HL-60 (cell line): Measurements from ENCODE around the gene TNFRSF9.

Experiments used
- GABPA ChIP-seq: IDR thresholded peaks from 2 replicates; pipeline ENCODE4 v1.6.1; 2012; ENCODE audit warnings: low read depth
- POLR2AphosphoS5 ChIP-seq: IDR thresholded peaks from 2 replicates; pipeline ENCODE4 v1.6.1; 2012; ENCODE audit warnings: low read depth
- REST ChIP-seq: IDR thresholded peaks from 2 replicates; pipeline ENCODE4 v1.6.1; 2012; ENCODE audit warnings: low read depth; ENCODE audit not compliant: insufficient replicate concordance
- SPI1 ChIP-seq: IDR thresholded peaks from 2 replicates; pipeline ENCODE4 v1.6.1; 2012; ENCODE audit warnings: low read depth, mild to moderate bottlenecking, borderline replicate concordance
- TF ChIP-seq, protein P1 (sequence below): IDR thresholded peaks from one replicate; pipeline ENCODE4 v1.5.1; 2011; ENCODE audit warnings: low read length, control low read depth, inconsistent platforms; ENCODE audit not compliant: insufficient read depth

DNA sequence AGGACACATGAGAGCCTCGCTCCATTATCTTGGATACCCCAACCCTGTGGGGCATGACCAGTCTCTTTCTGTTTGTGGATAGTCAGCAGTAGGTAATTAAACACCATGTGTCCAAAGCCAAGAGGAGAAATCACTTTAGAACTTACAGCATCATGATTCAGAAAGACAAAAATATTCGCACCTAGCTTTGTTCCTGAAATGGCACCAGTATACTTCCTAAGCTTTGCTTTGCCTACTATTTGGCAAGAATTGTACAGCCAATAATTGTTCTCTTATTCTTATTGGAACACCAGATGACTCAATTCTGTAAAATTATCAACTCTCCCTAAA is 24.2 kb downstream of the TNFRSF9 start:
- TF ChIP-seq, protein P1, sequence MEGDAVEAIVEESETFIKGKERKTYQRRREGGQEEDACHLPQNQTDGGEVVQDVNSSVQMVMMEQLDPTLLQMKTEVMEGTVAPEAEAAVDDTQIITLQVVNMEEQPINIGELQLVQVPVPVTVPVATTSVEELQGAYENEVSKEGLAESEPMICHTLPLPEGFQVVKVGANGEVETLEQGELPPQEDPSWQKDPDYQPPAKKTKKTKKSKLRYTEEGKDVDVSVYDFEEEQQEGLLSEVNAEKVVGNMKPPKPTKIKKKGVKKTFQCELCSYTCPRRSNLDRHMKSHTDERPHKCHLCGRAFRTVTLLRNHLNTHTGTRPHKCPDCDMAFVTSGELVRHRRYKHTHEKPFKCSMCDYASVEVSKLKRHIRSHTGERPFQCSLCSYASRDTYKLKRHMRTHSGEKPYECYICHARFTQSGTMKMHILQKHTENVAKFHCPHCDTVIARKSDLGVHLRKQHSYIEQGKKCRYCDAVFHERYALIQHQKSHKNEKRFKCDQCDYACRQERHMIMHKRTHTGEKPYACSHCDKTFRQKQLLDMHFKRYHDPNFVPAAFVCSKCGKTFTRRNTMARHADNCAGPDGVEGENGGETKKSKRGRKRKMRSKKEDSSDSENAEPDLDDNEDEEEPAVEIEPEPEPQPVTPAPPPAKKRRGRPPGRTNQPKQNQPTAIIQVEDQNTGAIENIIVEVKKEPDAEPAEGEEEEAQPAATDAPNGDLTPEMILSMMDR, result no peak
- TF ChIP-seq SPI1, result no peak
- TF ChIP-seq REST, result no peak
- no peak for TF ChIP-seq POLR2AphosphoS5
- TF ChIP-seq GABPA, result no peak
